Measurements from ENCODE around the gene MB. TPM values are rescaled to one million over a fixed set of nuclear protein-coding genes. Genes with fewer than 3 reads are reported as not detected.
A peak's percentile ranks its signal among the peaks of the same experiment; 100 is the strongest.

Gene MB
- polyA plus RNA-seq, 3 donors: 0.30 to 0.77 TPM; not detected in 1

GRCh38 chr22:35597692-35598395 lies 19.3 kb downstream of the MB start:
- no peak for DNase-seq

GRCh38 chr22:35596821-35597220 lies 20.3 kb downstream of the MB start:
- peak; percentile 34 for DNase-seq

- no peak for DNase-seq
Measured at GRCh38 chr22:35594686-35595085, 22.4 kb downstream of the MB start.

GRCh38 chr22:35593891-35594470 lies 23.1 kb downstream of the MB start:
- DNase-seq: no peak

- DNase-seq: no peak
Measured at GRCh38 chr22:35593071-35593890, 23.8 kb downstream of the MB start.

- DNase-seq: no peak
Measured at GRCh38 chr22:35592418-35592967, 24.6 kb downstream of the MB start.

DNA sequence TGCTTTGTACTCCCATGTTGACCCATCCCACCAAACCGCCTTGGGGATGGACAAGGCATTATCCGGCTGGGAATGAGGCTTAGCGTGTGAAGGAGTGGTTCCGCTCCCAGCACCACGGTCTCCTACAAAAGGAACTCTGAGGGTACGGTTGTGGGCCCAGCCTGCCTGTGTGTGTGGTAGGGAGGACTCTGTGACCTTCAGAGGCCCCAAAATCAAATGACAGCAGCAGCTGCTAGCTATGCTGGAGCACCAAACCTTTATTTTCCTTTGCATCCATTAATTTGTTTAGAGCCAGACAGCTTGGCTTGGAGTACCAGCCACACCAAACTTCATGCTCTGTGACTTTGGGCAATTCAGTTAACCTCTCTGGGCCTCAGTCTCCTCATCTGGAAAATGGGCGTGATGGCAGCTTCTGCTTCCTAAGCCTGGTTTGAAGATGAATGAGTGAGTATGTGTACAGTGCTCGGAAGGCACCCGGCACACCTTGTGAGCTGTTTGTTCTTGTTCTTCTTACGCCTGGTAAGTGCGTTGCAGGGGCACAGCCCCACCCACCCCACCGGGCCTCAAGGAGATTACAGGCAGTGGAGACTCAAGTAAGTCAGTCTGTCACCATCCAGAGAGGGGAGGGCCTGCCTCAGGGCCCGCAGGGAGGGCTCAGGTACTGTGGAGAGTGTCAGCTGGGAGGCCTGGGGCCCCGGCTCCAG lies 25.3 kb downstream of the MB start:
- DNase-seq: no peak

DNA sequence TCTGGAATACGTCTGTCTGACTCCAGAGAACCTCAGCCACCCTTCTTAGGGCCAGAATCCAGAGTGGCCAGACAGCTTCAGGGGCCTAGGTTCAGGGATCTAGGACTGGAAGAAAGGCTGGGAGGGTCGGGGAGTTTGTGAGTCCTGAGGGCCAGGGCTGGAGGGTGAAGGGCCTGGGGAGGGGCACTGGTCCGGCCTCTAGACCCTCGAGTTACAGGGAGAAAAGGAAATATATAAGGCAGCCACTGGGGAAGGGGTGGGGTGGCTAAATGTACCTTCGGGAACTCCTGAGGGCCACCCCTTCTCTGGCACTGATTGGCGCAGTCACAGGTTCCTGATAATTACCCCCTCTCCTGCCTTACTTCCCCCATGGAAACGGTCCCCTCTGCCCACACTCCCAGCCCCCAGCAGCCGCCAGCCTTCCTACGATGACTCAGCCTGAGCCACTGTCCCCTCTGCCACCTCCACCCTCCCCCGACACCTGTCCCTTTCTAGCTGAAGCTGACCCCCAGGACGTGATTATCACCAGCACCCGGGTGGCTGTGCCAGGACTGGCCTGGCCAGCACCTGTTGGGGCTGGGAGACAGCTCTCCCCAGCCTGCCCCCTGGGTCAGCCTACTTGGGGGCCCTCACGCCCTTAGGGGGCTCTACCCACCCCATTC lies 26.4 kb downstream of the MB start:
- DNase-seq: no peak

DNA sequence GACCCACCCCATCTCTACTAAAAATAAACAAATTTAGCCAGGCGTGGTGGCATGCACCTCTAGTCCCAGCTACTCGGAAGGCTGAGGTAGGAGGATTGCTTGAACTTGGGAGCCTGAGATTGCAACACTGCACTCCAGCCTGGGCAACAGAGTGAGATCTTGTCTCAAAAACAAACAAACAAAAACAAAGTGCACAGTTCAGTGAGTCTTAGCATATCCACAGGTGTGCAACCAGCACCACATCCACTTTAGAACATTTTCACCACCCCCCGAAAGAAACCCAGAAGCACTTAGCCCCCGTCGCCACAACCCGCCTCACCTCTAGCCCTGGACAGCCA lies 27.4 kb downstream of the MB start:
- no peak for DNase-seq

DNA sequence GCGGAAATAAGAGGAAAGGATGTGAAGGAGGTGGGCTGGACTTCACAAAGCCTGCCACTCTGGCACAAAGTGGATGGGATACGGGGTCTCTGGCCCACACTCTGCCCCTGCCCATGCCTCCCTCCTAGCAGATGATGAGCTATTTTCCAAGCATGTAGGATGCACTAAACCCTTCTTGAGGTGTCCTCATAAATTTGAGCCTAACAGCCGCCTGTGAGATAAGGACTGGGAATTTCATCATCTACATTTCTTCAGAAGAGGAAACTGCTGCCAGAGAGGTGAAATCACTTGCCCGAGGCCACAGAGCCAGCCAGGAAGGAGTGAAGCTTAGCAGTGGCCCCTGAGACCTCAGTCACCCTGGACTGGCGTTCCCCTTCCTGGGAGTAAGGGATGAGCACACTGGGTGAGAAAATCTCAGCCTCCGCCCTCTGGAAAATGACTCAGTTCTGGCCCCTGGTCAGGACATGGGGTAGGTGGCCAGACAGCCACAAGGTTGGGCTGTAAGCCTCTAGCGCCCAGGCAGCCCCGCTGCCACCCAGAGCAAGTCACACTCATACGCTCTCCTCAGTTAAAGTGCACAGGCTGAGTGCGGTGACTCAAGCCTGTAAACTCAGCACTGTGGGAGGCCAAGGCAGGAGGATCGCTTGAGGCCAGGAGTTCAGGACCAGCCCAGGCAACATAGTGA lies 27.9 kb downstream of the MB start:
- no peak for DNase-seq

DNA sequence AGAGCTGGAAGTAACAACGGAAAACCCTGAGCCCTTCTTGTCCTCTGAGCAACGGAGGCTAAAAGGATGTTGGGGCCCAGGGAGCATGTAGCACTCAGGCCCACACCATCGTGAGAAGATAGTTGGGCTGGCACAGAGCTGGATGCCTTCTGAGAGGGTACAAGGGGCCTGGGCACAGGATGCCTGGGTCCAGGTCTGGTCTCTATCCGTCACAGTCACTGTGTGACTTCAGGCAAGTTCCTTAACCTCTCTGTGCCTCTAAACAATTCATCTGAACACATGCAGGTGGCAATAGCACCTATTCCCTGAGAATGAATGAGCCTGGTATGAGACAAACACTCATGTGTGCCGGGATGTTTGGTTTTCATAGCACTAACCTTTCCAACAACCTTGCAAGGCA lies 29.2 kb downstream of the MB start:
- DNase-seq: no peak

GRCh38 chr22:35587447-35587870 lies 29.7 kb downstream of the MB start:
- no peak for DNase-seq

- DNase-seq: no peak
Measured at GRCh38 chr22:35586771-35587170, 30.4 kb downstream of the MB start.

GRCh38 chr22:35582861-35583670 lies 34.1 kb downstream of the MB start:
- peak; percentile 50 for DNase-seq

DNA sequence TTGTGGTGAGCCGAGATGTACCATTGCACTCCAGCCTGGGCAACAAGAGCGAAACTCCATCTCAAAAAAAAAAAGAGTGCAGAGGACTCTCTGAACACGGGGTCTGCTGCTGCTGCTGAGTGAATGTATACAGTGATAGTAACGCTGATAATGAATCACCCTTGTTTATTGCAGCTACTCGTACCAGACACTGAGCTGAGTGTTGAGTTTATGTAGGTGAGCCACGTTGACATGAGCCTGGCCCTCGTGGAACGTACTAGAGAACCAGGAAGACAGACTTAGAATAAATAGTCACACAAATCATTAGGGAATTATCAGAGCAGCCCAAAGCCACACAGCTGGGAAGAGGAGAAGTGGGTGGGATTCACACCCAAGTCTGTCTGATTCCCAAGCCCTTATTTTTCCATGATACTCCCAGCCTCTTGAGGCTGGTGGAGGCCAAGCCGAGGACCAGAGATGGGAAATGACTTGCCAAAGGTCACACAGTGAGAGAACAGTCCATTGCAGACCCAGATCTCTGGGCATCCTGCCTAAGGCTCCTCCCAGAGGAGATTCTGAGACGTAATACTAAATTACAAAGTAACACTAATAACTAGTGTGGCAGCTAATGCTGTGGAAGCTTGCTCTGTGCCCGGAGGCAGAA lies 34.8 kb downstream of the MB start:
- DNase-seq: no peak

DNA sequence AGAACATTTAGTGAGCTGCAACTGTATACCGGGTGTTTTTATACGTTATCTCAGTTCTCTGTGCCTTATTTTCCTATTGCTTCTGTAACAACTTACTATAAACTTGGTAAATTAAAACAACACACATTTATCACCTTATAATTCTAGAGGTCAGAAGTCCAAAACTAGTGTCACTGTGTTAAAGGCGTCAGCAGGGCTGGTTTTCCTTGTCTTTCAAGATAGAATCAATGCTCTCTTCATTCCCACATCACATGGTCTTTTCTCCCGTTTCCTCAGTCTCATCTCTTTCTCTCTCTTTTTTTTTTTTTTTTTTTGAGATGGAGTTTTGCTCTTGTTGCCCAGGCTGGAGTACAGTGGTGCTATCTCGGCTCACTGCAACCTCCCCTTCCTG lies 36.1 kb downstream of the MB start:
- no peak for DNase-seq

DNA sequence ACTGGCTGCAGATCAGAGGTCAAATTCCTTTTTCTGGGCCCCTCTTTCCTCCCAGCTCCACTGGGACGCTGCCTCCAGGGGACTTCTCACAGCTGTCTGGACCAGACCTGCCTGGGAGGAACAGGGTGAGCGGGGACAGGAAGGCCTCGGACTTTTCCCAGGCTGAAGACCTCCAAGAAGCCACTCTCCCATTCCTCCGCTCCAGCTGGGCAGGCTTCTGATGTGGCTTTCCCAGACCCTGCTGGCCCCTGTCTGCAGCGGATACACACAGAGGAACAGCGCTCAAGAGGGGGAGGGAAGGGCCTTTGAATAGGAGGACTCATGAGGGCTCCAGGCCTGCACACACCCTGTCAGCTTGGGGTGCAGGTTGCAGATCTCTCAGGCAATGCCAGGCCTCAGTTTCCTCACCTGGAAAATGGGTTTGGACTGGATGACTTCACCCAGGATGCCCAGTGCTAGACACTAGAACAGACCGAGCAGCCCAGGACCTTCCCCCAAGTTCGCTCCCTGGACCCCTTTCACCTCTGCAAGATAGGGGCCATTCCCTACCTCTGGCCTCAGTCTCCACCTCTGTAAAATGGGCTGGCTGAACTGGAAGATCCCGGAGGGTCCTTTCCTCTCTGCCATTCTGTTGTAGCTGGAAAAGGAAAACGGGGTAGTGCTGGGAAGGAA lies 36.6 kb downstream of the MB start:
- DNase-seq: no peak

DNA sequence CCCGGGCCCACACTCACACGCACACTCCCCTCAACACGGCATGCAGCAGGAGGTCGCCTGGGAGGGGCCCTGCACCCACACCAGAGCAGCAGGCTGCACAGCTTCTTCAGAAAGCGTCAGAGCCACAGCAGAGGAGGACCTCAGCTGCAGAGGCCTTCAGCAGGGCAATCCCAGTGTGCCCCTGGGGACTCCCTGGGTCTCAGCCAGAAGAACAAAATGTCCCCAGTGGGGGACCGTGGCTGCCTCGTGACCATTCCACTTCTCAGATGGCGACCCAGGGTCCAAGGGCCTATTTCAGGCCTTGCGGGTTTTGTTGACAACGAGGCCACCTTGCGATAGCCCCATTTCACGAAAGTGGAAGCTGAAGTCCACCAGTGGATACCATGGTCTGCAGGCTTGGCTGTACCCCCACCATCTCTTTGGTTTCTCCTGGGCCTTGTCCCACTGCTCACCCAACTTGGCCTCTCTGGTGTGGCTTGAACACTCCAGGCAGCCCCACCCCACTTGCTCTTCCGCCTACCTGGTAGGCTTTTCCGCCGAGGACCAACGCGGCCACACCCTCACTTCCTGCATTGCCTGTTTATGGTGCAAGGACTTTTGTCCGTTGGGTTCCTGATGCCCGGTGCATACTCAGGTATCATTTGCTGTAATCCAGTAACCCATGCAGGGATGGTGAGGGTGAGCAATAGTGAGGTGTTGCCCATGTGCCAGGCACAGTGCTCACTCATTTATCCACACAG lies 38.1 kb downstream of the MB start:
- DNase-seq: no peak
